Measurements from ENCODE around the gene SLC24A4. TPM values are rescaled to one million over a fixed set of nuclear protein-coding genes. Genes with fewer than 3 reads are reported as not detected.

SLC24A4 gene
- total RNA-seq, 2 donors from 2014 or later, result not detected

- H3K27ac Mint-ChIP-seq, result no peak overlapping the region
- H3K36me3 Mint-ChIP-seq (ENCODE audit: low read depth), result no peaks in the 10 kb centered on the region
- peaks cover 6% of the 10 kb centered on the region for H3K27me3 Mint-ChIP-seq
- no peak overlapping the region for H3K4me3 Mint-ChIP-seq
- no peaks in the 10 kb centered on the region for H3K9me3 Mint-ChIP-seq
- H3K4me1 Mint-ChIP-seq, result no peaks in the 10 kb centered on the region
- ATAC-seq (replicated peaks), result no peak
These were observed 46.1 kb downstream of the SLC24A4 start for GRCh38 chr14:92369097-92369496.

- Mint-ChIP-seq H3K9me3 (no peaks in the 10 kb centered on the region), H3K27me3 (no peaks in the 10 kb centered on the region), H3K36me3 (ENCODE audit: low read depth) (no peaks in the 10 kb centered on the region), H3K4me3 (no peak overlapping the region), H3K4me1 (no peaks in the 10 kb centered on the region), H3K27ac (no peak overlapping the region)
- no peak for ATAC-seq (replicated peaks)
These were observed 49.3 kb downstream of the SLC24A4 start for GRCh38 chr14:92372230-92372629.

GRCh38 chr14:92373336-92373735 is 50.4 kb downstream of the SLC24A4 start:
- H3K4me3 Mint-ChIP-seq, result no peak overlapping the region
- no peak for ATAC-seq (replicated peaks)
- H3K36me3 Mint-ChIP-seq (ENCODE audit: low read depth), result no peaks in the 10 kb centered on the region
- no peaks in the 10 kb centered on the region for H3K9me3 Mint-ChIP-seq
- H3K4me1 Mint-ChIP-seq, result no peaks in the 10 kb centered on the region
- H3K27ac Mint-ChIP-seq, result no peak overlapping the region
- H3K27me3 Mint-ChIP-seq, result no peaks in the 10 kb centered on the region

- Mint-ChIP-seq H3K9me3 (no peaks in the 10 kb centered on the region), H3K36me3 (ENCODE audit: low read depth) (no peaks in the 10 kb centered on the region), H3K27ac (no peak overlapping the region), H3K27me3 (no peaks in the 10 kb centered on the region), H3K4me1 (no peaks in the 10 kb centered on the region), H3K4me3 (no peak overlapping the region)
- ATAC-seq (replicated peaks), result no peak
These were observed 57.2 kb downstream of the SLC24A4 start for GRCh38 chr14:92380131-92380530.

GRCh38 chr14:92380582-92380981 is 57.6 kb downstream of the SLC24A4 start:
- no peaks in the 10 kb centered on the region for H3K27me3 Mint-ChIP-seq
- no peak overlapping the region for H3K27ac Mint-ChIP-seq
- H3K4me3 Mint-ChIP-seq, result no peak overlapping the region
- no peaks in the 10 kb centered on the region for H3K36me3 Mint-ChIP-seq (ENCODE audit: low read depth)
- H3K9me3 Mint-ChIP-seq, result no peaks in the 10 kb centered on the region
- no peak for ATAC-seq (replicated peaks)
- no peaks in the 10 kb centered on the region for H3K4me1 Mint-ChIP-seq

- Mint-ChIP-seq H3K36me3 (ENCODE audit: low read depth) (no peaks in the 10 kb centered on the region), H3K27ac (no peak overlapping the region), H3K9me3 (no peaks in the 10 kb centered on the region), H3K4me1 (no peaks in the 10 kb centered on the region), H3K4me3 (no peak overlapping the region), H3K27me3 (no peaks in the 10 kb centered on the region)
- no peak for ATAC-seq (replicated peaks)
These were observed 59.7 kb downstream of the SLC24A4 start for GRCh38 chr14:92382677-92383076.

- Mint-ChIP-seq H3K9me3 (no peaks in the 10 kb centered on the region), H3K4me3 (no peak overlapping the region), H3K36me3 (ENCODE audit: low read depth) (no peaks in the 10 kb centered on the region), H3K27me3 (no peaks in the 10 kb centered on the region), H3K4me1 (no peaks in the 10 kb centered on the region), H3K27ac (no peak overlapping the region)
- ATAC-seq (replicated peaks), result no peak
These were observed 60.8 kb downstream of the SLC24A4 start for GRCh38 chr14:92383805-92384204.

- H3K4me3 Mint-ChIP-seq, result no peak overlapping the region
- H3K27ac Mint-ChIP-seq, result no peak overlapping the region
- H3K36me3 Mint-ChIP-seq (ENCODE audit: low read depth), result no peaks in the 10 kb centered on the region
- H3K4me1 Mint-ChIP-seq, result no peaks in the 10 kb centered on the region
- no peaks in the 10 kb centered on the region for H3K9me3 Mint-ChIP-seq
- ATAC-seq (replicated peaks), result no peak
- no peaks in the 10 kb centered on the region for H3K27me3 Mint-ChIP-seq
These were observed 61.6 kb downstream of the SLC24A4 start for GRCh38 chr14:92384461-92385133.

GRCh38 chr14:92385561-92385960 is 62.6 kb downstream of the SLC24A4 start:
- Mint-ChIP-seq H3K36me3 (ENCODE audit: low read depth) (no peaks in the 10 kb centered on the region), H3K4me1 (no peaks in the 10 kb centered on the region), H3K27me3 (no peaks in the 10 kb centered on the region), H3K9me3 (no peaks in the 10 kb centered on the region), H3K27ac (no peak overlapping the region), H3K4me3 (no peak overlapping the region)
- ATAC-seq (replicated peaks), result no peak

- ATAC-seq (replicated peaks), result no peak
- H3K36me3 Mint-ChIP-seq (ENCODE audit: low read depth), result no peaks in the 10 kb centered on the region
- H3K4me3 Mint-ChIP-seq, result no peak overlapping the region
- H3K27me3 Mint-ChIP-seq, result no peaks in the 10 kb centered on the region
- no peak overlapping the region for H3K27ac Mint-ChIP-seq
- no peaks in the 10 kb centered on the region for H3K4me1 Mint-ChIP-seq
- no peaks in the 10 kb centered on the region for H3K9me3 Mint-ChIP-seq
These were observed 63.2 kb downstream of the SLC24A4 start for GRCh38 chr14:92386165-92386564.

GRCh38 chr14:92386637-92387036 is 63.7 kb downstream of the SLC24A4 start:
- no peaks in the 10 kb centered on the region for H3K9me3 Mint-ChIP-seq

GRCh38 chr14:92387578-92387977 is 64.6 kb downstream of the SLC24A4 start:
- Mint-ChIP-seq H3K27me3 (no peaks in the 10 kb centered on the region), H3K36me3 (ENCODE audit: low read depth) (no peaks in the 10 kb centered on the region), H3K9me3 (no peaks in the 10 kb centered on the region), H3K4me3 (no peak overlapping the region), H3K27ac (no peak overlapping the region), H3K4me1 (no peaks in the 10 kb centered on the region)
- no peak for ATAC-seq (replicated peaks)

More at GRCh38 chr14:92386637-92387036, 63.7 kb downstream of the SLC24A4 start:
- H3K27me3 Mint-ChIP-seq, result no peaks in the 10 kb centered on the region
- no peak overlapping the region for H3K4me3 Mint-ChIP-seq
- no peaks in the 10 kb centered on the region for H3K36me3 Mint-ChIP-seq (ENCODE audit: low read depth)
- no peak overlapping the region for H3K27ac Mint-ChIP-seq
- no peak for ATAC-seq (replicated peaks)
- no peaks in the 10 kb centered on the region for H3K4me1 Mint-ChIP-seq

- Mint-ChIP-seq H3K4me3 (no peak overlapping the region), H3K9me3 (no peaks in the 10 kb centered on the region), H3K4me1 (no peaks in the 10 kb centered on the region), H3K27me3 (no peaks in the 10 kb centered on the region), H3K36me3 (ENCODE audit: low read depth) (no peaks in the 10 kb centered on the region), H3K27ac (peak overlapping the region; percentile 11)
- no peak for ATAC-seq (replicated peaks)
These were observed 66.7 kb downstream of the SLC24A4 start for GRCh38 chr14:92389598-92390158.

GRCh38 chr14:92391726-92392125 is 68.8 kb downstream of the SLC24A4 start:
- Mint-ChIP-seq H3K36me3 (ENCODE audit: low read depth) (no peaks in the 10 kb centered on the region), H3K9me3 (no peaks in the 10 kb centered on the region), H3K4me1 (no peaks in the 10 kb centered on the region), H3K27me3 (peaks cover 3% of the 10 kb centered on the region), H3K4me3 (no peak overlapping the region), H3K27ac (no peak overlapping the region)
- ATAC-seq (replicated peaks), result no peak

GRCh38 chr14:92392711-92393110 is 69.7 kb downstream of the SLC24A4 start:
- H3K4me1 Mint-ChIP-seq, result no peaks in the 10 kb centered on the region
- no peak overlapping the region for H3K27ac Mint-ChIP-seq
- peaks cover 10% of the 10 kb centered on the region for H3K27me3 Mint-ChIP-seq
- H3K36me3 Mint-ChIP-seq (ENCODE audit: low read depth), result no peaks in the 10 kb centered on the region
- no peaks in the 10 kb centered on the region for H3K9me3 Mint-ChIP-seq
- no peak overlapping the region for H3K4me3 Mint-ChIP-seq
- ATAC-seq (replicated peaks), result no peak
